ENCODE data around the gene PPL.

Gene PPL

GRCh38 chr16:4910828-4911227 is 26.1 kb downstream of the PPL start:
- no peak for DNase-seq (ENCODE audit: low read depth)
- H3K4me3 ChIP-seq (ENCODE audit: control insufficient read depth, low read depth, low read length): no peak overlapping the region
- no peak for TF ChIP-seq CTCF (conservative IDR thresholded peaks at IDR 0.05; ENCODE audit: control insufficient read depth, insufficient read depth, low read depth, low read length)

- no peak overlapping the region for H3K4me3 ChIP-seq (ENCODE audit: control insufficient read depth, low read depth, low read length)
- DNase-seq (ENCODE audit: low read depth): no peak
- TF ChIP-seq CTCF (conservative IDR thresholded peaks at IDR 0.05; ENCODE audit: control insufficient read depth, insufficient read depth, low read depth, low read length): no peak
These were observed 27.1 kb downstream of the PPL start for GRCh38 chr16:4909825-4910224.

- no peak overlapping the region for H3K4me3 ChIP-seq (ENCODE audit: control insufficient read depth, low read depth, low read length)
- TF ChIP-seq CTCF (conservative IDR thresholded peaks at IDR 0.05; ENCODE audit: control insufficient read depth, insufficient read depth, low read depth, low read length): no peak
- no peak for DNase-seq (ENCODE audit: low read depth)
These were observed 28.0 kb downstream of the PPL start for GRCh38 chr16:4908854-4909401.

GRCh38 chr16:4904942-4905615 is 31.9 kb downstream of the PPL start:
- no peak for TF ChIP-seq CTCF (conservative IDR thresholded peaks at IDR 0.05; ENCODE audit: control insufficient read depth, insufficient read depth, low read depth, low read length)
- no peak for DNase-seq (ENCODE audit: low read depth)
- no peak overlapping the region for H3K4me3 ChIP-seq (ENCODE audit: control insufficient read depth, low read depth, low read length)

- H3K4me3 ChIP-seq (ENCODE audit: control insufficient read depth, low read depth, low read length): no peak overlapping the region
- TF ChIP-seq CTCF (conservative IDR thresholded peaks at IDR 0.05; ENCODE audit: control insufficient read depth, insufficient read depth, low read depth, low read length): no peak
- DNase-seq (ENCODE audit: low read depth): no peak
These were observed 32.6 kb downstream of the PPL start for GRCh38 chr16:4904108-4904941.

- DNase-seq (ENCODE audit: low read depth): no peak
- TF ChIP-seq CTCF (conservative IDR thresholded peaks at IDR 0.05; ENCODE audit: control insufficient read depth, insufficient read depth, low read depth, low read length): no peak
- H3K4me3 ChIP-seq (ENCODE audit: control insufficient read depth, low read depth, low read length): no peak overlapping the region
These were observed 34.9 kb downstream of the PPL start for GRCh38 chr16:4902038-4902437.

Measured in fibroblast of mammary gland (primary cell).